Stimulated activated memory B cell treated with anti-CD40 and anti-IgM and Interleukin-4, amounts not matched to agents 10 μg/mL and 1 μg/mL and 100 μg/mL, for 72 hours (primary cell): ENCODE data around the gene PRICKLE2.

Experiments used
- ATAC-seq: fragments of 150-1000 bp; cut with Tn5 transposase; 2 replicates; pipeline ENCODE4 v1.10.0; 2021
- H3K27ac Mint-ChIP-seq: one replicate; pipeline ENCODE4 v1.8.0; 2022; ENCODE audit warnings: mild to moderate bottlenecking, mixed read lengths
- H3K27me3 Mint-ChIP-seq: one replicate; pipeline ENCODE4 v1.8.0; 2022; ENCODE audit warnings: mixed read lengths
- H3K36me3 Mint-ChIP-seq: one replicate; pipeline ENCODE4 v1.8.0; 2022; ENCODE audit warnings: mixed read lengths
- H3K4me1 Mint-ChIP-seq: one replicate; pipeline ENCODE4 v1.8.0; 2022; ENCODE audit warnings: mixed read lengths
- H3K4me3 Mint-ChIP-seq: one replicate; pipeline ENCODE4 v1.8.0; 2022; ENCODE audit warnings: mild to moderate bottlenecking, moderate library complexity, mixed read lengths
- H3K9me3 Mint-ChIP-seq: one replicate; pipeline ENCODE4 v1.8.0; 2022; ENCODE audit warnings: mixed read lengths

Gene PRICKLE2

GRCh38 chr3:64129106-64129505 is 96.2 kb downstream of the PRICKLE2 start:
- Mint-ChIP-seq H3K4me1 (no peaks in the 10 kb centered on the region), H3K27me3 (no peaks in the 10 kb centered on the region), H3K9me3 (no peaks in the 10 kb centered on the region), H3K4me3 (no peak overlapping the region), H3K27ac (no peak overlapping the region), H3K36me3 (no peaks in the 10 kb centered on the region)
- no peak for ATAC-seq

GRCh38 chr3:64125561-64125960 is 99.7 kb downstream of the PRICKLE2 start:
- H3K4me3 Mint-ChIP-seq: no peak overlapping the region
- no peaks in the 10 kb centered on the region for H3K4me1 Mint-ChIP-seq
- H3K9me3 Mint-ChIP-seq: no peaks in the 10 kb centered on the region
- no peaks in the 10 kb centered on the region for H3K36me3 Mint-ChIP-seq
- no peak for ATAC-seq
- no peaks in the 10 kb centered on the region for H3K27me3 Mint-ChIP-seq
- no peak overlapping the region for H3K27ac Mint-ChIP-seq

- Mint-ChIP-seq H3K4me1 (no peaks in the 10 kb centered on the region), H3K4me3 (no peak overlapping the region), H3K27me3 (no peaks in the 10 kb centered on the region), H3K9me3 (peaks cover 7% of the 10 kb centered on the region), H3K36me3 (peaks cover 3% of the 10 kb centered on the region), H3K27ac (no peak overlapping the region)
- no peak for ATAC-seq
Measured at GRCh38 chr3:64123931-64124330, 101.3 kb downstream of the PRICKLE2 start.

- no peak overlapping the region for H3K27ac Mint-ChIP-seq
- no peak overlapping the region for H3K4me3 Mint-ChIP-seq
- no peak for ATAC-seq
- no peaks in the 10 kb centered on the region for H3K27me3 Mint-ChIP-seq
- peaks cover 6% of the 10 kb centered on the region for H3K36me3 Mint-ChIP-seq
- H3K4me1 Mint-ChIP-seq: no peaks in the 10 kb centered on the region
- peaks cover 9% of the 10 kb centered on the region for H3K9me3 Mint-ChIP-seq
Measured at GRCh38 chr3:64122476-64122875, 102.8 kb downstream of the PRICKLE2 start.

GRCh38 chr3:64121750-64122311 is 103.4 kb downstream of the PRICKLE2 start:
- no peaks in the 10 kb centered on the region for H3K4me1 Mint-ChIP-seq
- no peak overlapping the region for H3K4me3 Mint-ChIP-seq
- no peaks in the 10 kb centered on the region for H3K27me3 Mint-ChIP-seq
- H3K9me3 Mint-ChIP-seq: peaks cover 9% of the 10 kb centered on the region
- H3K36me3 Mint-ChIP-seq: peaks cover 6% of the 10 kb centered on the region
- no peak overlapping the region for H3K27ac Mint-ChIP-seq
- no peak for ATAC-seq

- Mint-ChIP-seq H3K4me1 (no peaks in the 10 kb centered on the region), H3K27me3 (no peaks in the 10 kb centered on the region), H3K36me3 (peaks cover 11% of the 10 kb centered on the region), H3K27ac (no peak overlapping the region), H3K4me3 (no peak overlapping the region), H3K9me3 (peaks cover 9% of the 10 kb centered on the region)
- ATAC-seq: no peak
Measured at GRCh38 chr3:64120876-64121275, 104.4 kb downstream of the PRICKLE2 start.

- Mint-ChIP-seq H3K4me1 (no peaks in the 10 kb centered on the region), H3K27me3 (no peaks in the 10 kb centered on the region), H3K9me3 (peaks cover 22% of the 10 kb centered on the region), H3K36me3 (peaks cover 30% of the 10 kb centered on the region), H3K4me3 (no peak overlapping the region), H3K27ac (no peak overlapping the region)
- no peak for ATAC-seq
Measured at GRCh38 chr3:64117483-64117882, 107.8 kb downstream of the PRICKLE2 start.

- no peak overlapping the region for H3K27ac Mint-ChIP-seq
- H3K9me3 Mint-ChIP-seq: peaks cover 19% of the 10 kb centered on the region
- H3K36me3 Mint-ChIP-seq: peaks cover 30% of the 10 kb centered on the region
- no peak overlapping the region for H3K4me3 Mint-ChIP-seq
- no peaks in the 10 kb centered on the region for H3K4me1 Mint-ChIP-seq
- ATAC-seq: no peak
- peaks cover 9% of the 10 kb centered on the region for H3K27me3 Mint-ChIP-seq
Measured at GRCh38 chr3:64114651-64115050, 110.6 kb downstream of the PRICKLE2 start.

GRCh38 chr3:64111872-64112271 is 113.4 kb downstream of the PRICKLE2 start:
- Mint-ChIP-seq H3K27ac (no peak overlapping the region), H3K9me3 (peaks cover 13% of the 10 kb centered on the region), H3K27me3 (peaks cover 9% of the 10 kb centered on the region), H3K36me3 (peaks cover 25% of the 10 kb centered on the region), H3K4me1 (peaks cover 8% of the 10 kb centered on the region), H3K4me3 (no peak overlapping the region)
- no peak for ATAC-seq

GRCh38 chr3:64111083-64111482 is 114.2 kb downstream of the PRICKLE2 start:
- H3K27me3 Mint-ChIP-seq: peaks cover 9% of the 10 kb centered on the region
- peaks cover 16% of the 10 kb centered on the region for H3K4me1 Mint-ChIP-seq
- ATAC-seq: no peak

GRCh38 chr3:64110071-64110470 is 115.2 kb downstream of the PRICKLE2 start:
- Mint-ChIP-seq H3K4me1 (peaks cover 26% of the 10 kb centered on the region), H3K4me3 (no peak overlapping the region), H3K9me3 (peaks cover 9% of the 10 kb centered on the region), H3K27ac (no peak overlapping the region), H3K36me3 (peaks cover 11% of the 10 kb centered on the region), H3K27me3 (peaks cover 9% of the 10 kb centered on the region)
- no peak for ATAC-seq

More at GRCh38 chr3:64111083-64111482, 114.2 kb downstream of the PRICKLE2 start:
- Mint-ChIP-seq H3K36me3 (peaks cover 21% of the 10 kb centered on the region), H3K27ac (no peak overlapping the region), H3K9me3 (peaks cover 13% of the 10 kb centered on the region), H3K4me3 (no peak overlapping the region)

- H3K4me1 Mint-ChIP-seq: peaks cover 31% of the 10 kb centered on the region
- H3K27me3 Mint-ChIP-seq: peaks cover 9% of the 10 kb centered on the region
- ATAC-seq: no peak
- peaks cover 9% of the 10 kb centered on the region for H3K36me3 Mint-ChIP-seq
- no peak overlapping the region for H3K27ac Mint-ChIP-seq
- H3K9me3 Mint-ChIP-seq: peaks cover 7% of the 10 kb centered on the region
- no peak overlapping the region for H3K4me3 Mint-ChIP-seq
Measured at GRCh38 chr3:64109438-64109837, 115.8 kb downstream of the PRICKLE2 start.

GRCh38 chr3:64108784-64109317 is 116.4 kb downstream of the PRICKLE2 start:
- Mint-ChIP-seq H3K27ac (no peak overlapping the region), H3K9me3 (peaks cover 2% of the 10 kb centered on the region), H3K4me3 (no peak overlapping the region), H3K27me3 (peaks cover 9% of the 10 kb centered on the region), H3K36me3 (peaks cover 3% of the 10 kb centered on the region), H3K4me1 (peaks cover 31% of the 10 kb centered on the region)
- ATAC-seq: no peak

GRCh38 chr3:64108231-64108630 is 117.0 kb downstream of the PRICKLE2 start:
- no peak for ATAC-seq
- peaks cover 9% of the 10 kb centered on the region for H3K27me3 Mint-ChIP-seq
- no peaks in the 10 kb centered on the region for H3K36me3 Mint-ChIP-seq
- H3K4me1 Mint-ChIP-seq: peaks cover 31% of the 10 kb centered on the region
- H3K9me3 Mint-ChIP-seq: no peaks in the 10 kb centered on the region
- no peak overlapping the region for H3K4me3 Mint-ChIP-seq
- H3K27ac Mint-ChIP-seq: no peak overlapping the region

GRCh38 chr3:64107190-64107589 is 118.1 kb downstream of the PRICKLE2 start:
- H3K9me3 Mint-ChIP-seq: no peaks in the 10 kb centered on the region
- H3K27ac Mint-ChIP-seq: no peak overlapping the region
- ATAC-seq: no peak

GRCh38 chr3:64105816-64106215 is 119.5 kb downstream of the PRICKLE2 start:
- Mint-ChIP-seq H3K4me1 (peaks cover 31% of the 10 kb centered on the region), H3K27me3 (peaks cover 9% of the 10 kb centered on the region), H3K27ac (peak overlapping the region; percentile 27), H3K36me3 (no peaks in the 10 kb centered on the region), H3K9me3 (no peaks in the 10 kb centered on the region), H3K4me3 (no peak overlapping the region)
- ATAC-seq: no peak

More at GRCh38 chr3:64107190-64107589, 118.1 kb downstream of the PRICKLE2 start:
- no peaks in the 10 kb centered on the region for H3K36me3 Mint-ChIP-seq
- H3K4me3 Mint-ChIP-seq: no peak overlapping the region
- peaks cover 31% of the 10 kb centered on the region for H3K4me1 Mint-ChIP-seq
- H3K27me3 Mint-ChIP-seq: peaks cover 9% of the 10 kb centered on the region
